AG10803 (cell line): ENCODE results near the gene SLC25A41.
"Not testable (repeated sequence)": the region's sequence is repeated elsewhere in the genome, so short reads cannot be mapped to it uniquely, and the experiment has no call there.

Source experiments
- DNase-seq: peaks from one replicate; pipeline ENCODE4 v3.0.0; 2010; ENCODE audit warnings: low read depth
- H3K4me3 ChIP-seq: 2 replicates; pipeline ENCODE4 v1.5.1; 2011; ENCODE audit warnings: mild to moderate bottlenecking, low read length, control low read depth
- TF ChIP-seq, protein P1 (sequence below): conservative IDR thresholded peaks from 2 replicates; pipeline ENCODE4 v1.5.1; 2011; ENCODE audit warnings: mild to moderate bottlenecking, low read length, control low read depth, inconsistent platforms

Gene SLC25A41

DNA sequence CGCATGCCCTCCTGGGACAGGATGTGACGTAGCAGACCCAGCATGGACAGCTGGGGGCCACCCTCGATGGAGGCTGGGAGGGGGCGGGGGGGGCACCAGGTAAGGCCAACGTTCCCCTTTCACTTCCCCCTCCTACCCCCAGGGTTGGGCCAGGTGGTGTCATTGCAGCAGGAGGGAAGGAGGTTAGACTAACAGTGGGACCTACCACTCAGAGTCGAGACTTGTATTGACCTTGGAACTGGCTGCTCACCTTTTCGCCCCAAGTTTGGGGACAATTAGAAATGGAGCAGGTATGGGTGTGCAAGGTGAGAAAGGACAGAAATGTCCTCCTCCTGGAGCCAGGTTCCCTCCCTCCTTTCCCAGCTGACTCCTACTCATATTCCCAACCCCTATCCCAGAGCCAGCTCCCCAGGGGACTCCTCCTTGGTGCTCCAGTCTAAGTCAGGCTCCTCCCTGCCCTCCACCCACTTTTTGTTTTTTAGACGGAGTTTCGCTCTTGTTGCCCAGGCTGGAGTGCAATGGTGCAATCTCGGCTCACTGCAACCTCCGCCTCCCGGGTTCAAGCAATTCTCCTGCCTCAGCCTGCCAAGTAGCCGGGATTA, 8.6 kb upstream of the SLC25A41 start:
- DNase-seq, result no peak
- TF ChIP-seq, protein P1, sequence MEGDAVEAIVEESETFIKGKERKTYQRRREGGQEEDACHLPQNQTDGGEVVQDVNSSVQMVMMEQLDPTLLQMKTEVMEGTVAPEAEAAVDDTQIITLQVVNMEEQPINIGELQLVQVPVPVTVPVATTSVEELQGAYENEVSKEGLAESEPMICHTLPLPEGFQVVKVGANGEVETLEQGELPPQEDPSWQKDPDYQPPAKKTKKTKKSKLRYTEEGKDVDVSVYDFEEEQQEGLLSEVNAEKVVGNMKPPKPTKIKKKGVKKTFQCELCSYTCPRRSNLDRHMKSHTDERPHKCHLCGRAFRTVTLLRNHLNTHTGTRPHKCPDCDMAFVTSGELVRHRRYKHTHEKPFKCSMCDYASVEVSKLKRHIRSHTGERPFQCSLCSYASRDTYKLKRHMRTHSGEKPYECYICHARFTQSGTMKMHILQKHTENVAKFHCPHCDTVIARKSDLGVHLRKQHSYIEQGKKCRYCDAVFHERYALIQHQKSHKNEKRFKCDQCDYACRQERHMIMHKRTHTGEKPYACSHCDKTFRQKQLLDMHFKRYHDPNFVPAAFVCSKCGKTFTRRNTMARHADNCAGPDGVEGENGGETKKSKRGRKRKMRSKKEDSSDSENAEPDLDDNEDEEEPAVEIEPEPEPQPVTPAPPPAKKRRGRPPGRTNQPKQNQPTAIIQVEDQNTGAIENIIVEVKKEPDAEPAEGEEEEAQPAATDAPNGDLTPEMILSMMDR, result no peak
- no peak overlapping the region for H3K4me3 ChIP-seq

DNA sequence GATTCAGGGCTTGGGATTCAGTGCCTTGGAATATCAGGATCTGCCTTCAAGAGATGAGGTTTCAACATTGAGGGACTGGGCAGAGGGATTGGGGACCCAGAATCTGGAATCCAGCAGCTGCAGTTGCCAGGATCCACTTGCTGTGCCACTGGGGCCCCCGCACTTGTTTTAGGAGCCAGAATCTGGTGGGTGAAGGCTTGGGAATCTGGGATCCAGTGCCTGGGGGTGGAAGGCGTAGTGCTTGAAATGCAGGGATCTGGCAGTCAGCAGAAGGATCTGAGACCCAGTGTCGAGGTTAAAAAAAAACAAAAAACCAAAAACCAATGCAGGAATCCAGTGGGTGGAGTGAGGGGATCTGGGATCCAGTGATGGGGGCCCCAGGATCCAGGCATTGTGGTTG, 7.3 kb upstream of the SLC25A41 start:
- no peak for DNase-seq
- no peak overlapping the region for H3K4me3 ChIP-seq
- TF ChIP-seq, protein P1, result no peak

DNA sequence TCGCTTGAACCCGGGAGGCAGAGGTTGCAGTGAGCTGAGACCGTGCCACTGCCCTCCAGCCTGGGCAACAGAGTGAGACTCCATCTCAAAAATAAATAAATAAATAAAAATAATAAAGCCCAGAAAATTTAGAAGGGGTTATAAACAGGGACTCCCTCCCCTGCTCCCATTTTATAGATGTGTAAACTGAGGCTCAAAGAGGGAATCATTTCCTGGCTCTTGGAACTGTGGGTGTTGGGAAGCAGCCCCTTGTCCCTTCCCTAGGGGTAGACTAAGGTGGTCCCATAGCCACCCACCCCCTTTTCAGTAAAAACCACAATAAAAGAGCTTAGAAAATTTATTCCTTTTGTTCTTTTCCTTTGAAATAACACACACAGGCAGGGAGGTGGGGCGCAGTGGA, 6.2 kb upstream of the SLC25A41 start:
- TF ChIP-seq, protein P1, result no peak
- no peak overlapping the region for H3K4me3 ChIP-seq
- no peak for DNase-seq

DNA sequence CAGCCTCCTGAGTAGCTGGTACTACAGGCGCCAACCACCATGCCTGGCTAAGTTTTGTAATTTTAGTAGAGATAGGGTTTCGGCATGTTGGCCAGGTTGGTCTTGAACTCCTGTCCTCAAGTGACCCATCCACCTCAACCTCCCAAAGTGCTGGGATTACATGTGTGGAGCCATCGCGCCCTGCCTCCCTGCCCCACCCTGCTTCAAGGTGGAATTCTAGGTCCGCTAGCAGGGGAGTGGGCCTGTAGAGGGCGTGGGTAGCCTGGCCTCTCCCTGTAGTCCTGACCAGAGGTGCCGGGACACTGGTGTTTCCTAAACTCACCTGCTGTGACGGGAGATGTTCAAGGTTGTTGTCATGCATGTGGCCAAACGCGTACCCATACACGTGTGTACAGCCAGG, 398 bp downstream of the SLC25A41 start:
- TF ChIP-seq, protein P1, result no peak
- H3K4me3 ChIP-seq, result no peak overlapping the region
- DNase-seq, result no peak

DNA sequence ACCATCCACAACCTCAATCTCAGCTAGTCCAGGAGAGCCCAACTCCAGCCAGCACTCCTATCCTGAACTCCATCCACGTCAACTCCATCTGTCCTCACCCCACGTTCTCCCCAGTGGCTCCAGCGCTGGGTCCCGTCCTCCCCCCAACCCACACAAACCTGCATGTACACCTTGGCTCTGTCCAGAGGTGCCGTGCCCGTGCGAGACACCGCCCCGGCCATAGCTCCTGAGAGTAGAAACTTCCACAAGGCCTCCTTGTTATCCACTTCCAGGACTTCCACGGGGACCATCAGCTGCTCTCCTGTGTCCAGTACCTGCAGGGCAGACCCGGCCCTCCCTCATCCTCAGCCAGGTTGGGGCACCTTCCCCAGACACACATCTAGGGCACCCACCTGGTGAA, 1.7 kb downstream of the SLC25A41 start:
- H3K4me3 ChIP-seq, result no peak overlapping the region
- no peak for DNase-seq
- TF ChIP-seq, protein P1, result no peak

DNA sequence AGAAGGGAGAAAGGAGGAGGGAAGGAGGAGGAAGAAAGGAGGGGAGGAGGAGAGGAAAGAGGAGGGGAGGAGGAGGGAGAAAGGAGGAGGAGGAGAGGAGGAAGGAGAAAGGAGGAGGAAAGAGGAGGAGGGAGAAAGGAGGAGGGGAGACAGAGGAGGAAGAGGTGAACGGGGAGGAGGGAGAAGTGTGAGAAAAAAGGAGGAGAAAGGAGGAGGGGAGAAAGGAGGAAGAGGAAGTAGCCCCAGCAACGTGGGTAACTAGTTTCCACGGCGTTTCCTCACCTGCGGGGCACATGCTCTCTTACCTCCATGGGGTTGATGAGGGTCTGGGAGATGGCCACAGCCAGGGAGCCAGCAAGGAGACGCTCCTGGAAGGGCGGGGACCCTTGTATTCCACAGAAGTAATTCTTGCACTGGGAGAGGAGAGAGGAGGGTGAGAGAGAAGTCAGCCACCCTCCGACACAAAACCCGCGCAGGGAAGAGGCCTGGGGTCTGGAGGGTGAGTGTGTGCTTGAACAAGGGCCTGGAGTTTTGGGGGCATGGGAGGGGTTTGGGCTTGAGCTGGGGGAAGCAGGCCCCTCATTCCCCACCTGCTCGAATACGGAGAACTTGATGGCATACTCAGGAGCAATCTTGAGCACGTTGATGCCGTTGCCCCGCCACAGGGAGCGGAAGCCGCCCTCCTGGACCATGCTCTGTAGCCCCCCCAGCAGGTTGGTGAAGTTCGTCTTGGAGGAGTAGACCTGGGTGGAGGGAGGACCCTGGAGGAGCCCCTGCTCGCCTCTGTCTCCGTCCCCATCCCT, 3.9 kb downstream of the SLC25A41 start:
- no peak for DNase-seq
- TF ChIP-seq, protein P1, result no peak
- H3K4me3 ChIP-seq, result no peak overlapping the region

DNA sequence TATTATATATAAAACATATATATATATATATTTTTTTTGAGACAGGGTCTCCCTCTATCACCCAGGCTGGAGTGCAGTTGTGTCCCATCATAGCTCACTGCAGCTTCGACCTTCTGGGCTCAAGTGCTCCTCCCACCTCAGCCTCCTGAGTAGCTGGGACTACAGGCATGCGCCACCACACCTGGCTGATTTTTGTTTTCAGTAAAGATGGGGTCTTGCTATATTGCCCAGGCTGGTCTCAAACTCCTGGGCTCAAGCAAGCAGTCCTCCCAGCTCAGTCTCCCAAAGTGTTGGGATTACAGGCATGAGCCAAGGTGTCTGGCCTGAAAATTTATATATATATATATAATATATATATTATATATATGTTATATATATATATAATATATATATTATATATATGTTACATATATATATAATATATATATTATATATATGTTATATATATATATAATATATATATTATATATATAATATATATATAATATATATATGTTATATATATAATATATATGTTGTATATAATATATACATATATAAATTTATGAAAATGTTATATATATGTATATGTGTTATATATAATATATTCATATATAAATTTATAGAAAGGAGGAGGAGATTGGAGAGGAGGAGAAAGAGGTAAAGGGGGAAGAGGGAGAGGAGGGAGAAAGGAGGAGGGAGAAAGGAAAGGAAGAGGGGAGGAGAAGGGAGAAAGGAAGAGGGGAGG, 4.7 kb downstream of the SLC25A41 start:
- not testable (repeated sequence) for H3K4me3 ChIP-seq, DNase-seq
